ENCODE data around the gene FAU. TPM values are rescaled to one million over a fixed set of nuclear protein-coding genes. Genes with fewer than 3 reads are reported as not detected.

The FAU gene
- total and polyA plus RNA-seq, 10 of the 15 experiments (the other 5 are each of a cell fraction or from before 2014, with no cell fraction given), result 332 to 1,347 (median 990) TPM

- RAD21 ChIA-PET (ENCODE audit: unreplicated experiment), result interaction anchor here (0.8 to 3.0 kb wide), 4 partner anchors 16 to 65 kb away, joined by 3 to 8 read pairs (median 4); partner anchors contain the start of genes ARL2 and SAC3D1
- peak; percentile 53; the same call in 1 of the 2 replicates for TF ChIP-seq RUNX3 (IDR thresholded peaks at IDR 0.05; ENCODE audit: low read length)
- TF ChIP-seq YY1 (IDR thresholded peaks at IDR 0.05; ENCODE audit: low read depth, low read length), result peak; percentile 64
- no peak for TF ChIP-seq ASH2L (IDR thresholded peaks at IDR 0.05; ENCODE audit: borderline replicate concordance, low read depth)
- no peak for TF ChIP-seq NRF1 (conservative IDR thresholded peaks at IDR 0.05; ENCODE audit: low read depth, low read length)
- no peak; the same call in 1 of the 2 replicates for TF ChIP-seq IRF4 (IDR thresholded peaks at IDR 0.05; ENCODE audit: low read depth, low read length)
- TF ChIP-seq RELB (IDR thresholded peaks at IDR 0.05; ENCODE audit: low read depth), result 0 out of 2 replicates have a peak, but pooled peaks have one; percentile 16
- peak; percentile 83 to 91 (median 87) for TF ChIP-seq CTCF (IDR thresholded peaks at IDR 0.05 in 2 of 3, conservative IDR thresholded peaks at IDR 0.05 in 1 of 3; ENCODE audit: control insufficient read depth in 2 of 3, extremely low read depth in 1 of 3, insufficient read depth in 1 of 3, low read depth in 3 of 3, low read length in 3 of 3)
- no peak for TF ChIP-seq E4F1 (IDR thresholded peaks at IDR 0.05; ENCODE audit: borderline replicate concordance, partially characterized antibody)
- TF ChIP-seq POLR2A (IDR thresholded peaks at IDR 0.05; ENCODE audit: low read depth, low read length), result peak; percentile 44; the same call in 1 of the 2 replicates
- TF ChIP-seq RB1 (IDR thresholded peaks at IDR 0.05; ENCODE audit: borderline replicate concordance), result 0 out of 2 replicates have a peak, but pooled peaks have one; percentile 18
- TF ChIP-seq PAX5 (IDR thresholded peaks at IDR 0.05; ENCODE audit: borderline replicate concordance, low read depth, low read length), result no peak
- no peak for TF ChIP-seq FOXK2 (IDR thresholded peaks at IDR 0.05)
- 0 out of 2 replicates have a peak, but pooled peaks have one; percentile 24 for TF ChIP-seq CREB1 (IDR thresholded peaks at IDR 0.05; ENCODE audit: low read depth)
- no peak for TF ChIP-seq STAT1 (conservative IDR thresholded peaks at IDR 0.05)
- TF ChIP-seq NBN (IDR thresholded peaks at IDR 0.05), result peak; percentile 56; the same call in 1 of the 2 replicates
- no peak for TF ChIP-seq ZNF217 (IDR thresholded peaks at IDR 0.05)
- TF ChIP-seq NR2F1 (conservative IDR thresholded peaks at IDR 0.05), result no peak
- TF ChIP-seq WRNIP1 (IDR thresholded peaks at IDR 0.05; ENCODE audit: borderline replicate concordance, low read depth, low read length), result 0 out of 2 replicates have a peak, but pooled peaks have one; percentile 57
- no peak for TF ChIP-seq TCF7 (IDR thresholded peaks at IDR 0.05; ENCODE audit: borderline replicate concordance)
- TF ChIP-seq RAD21 (IDR thresholded peaks at IDR 0.05; ENCODE audit: insufficient read depth, low read depth, low read length), result peak; percentile 70
Measured at GRCh38 chr11:65078151-65078550, 43.8 kb downstream of the FAU start.

More at GRCh38 chr11:65078151-65078550, 43.8 kb downstream of the FAU start:
- ChIA-PET POLR2A (interaction anchor here (0.9 to 2.2 kb wide), 6 partner anchors 9 to 57 kb away, joined by 3 to 7 read pairs (median 4); no protein-coding TSS in a partner anchor), CTCF (interaction anchor here (0.6 to 1.4 kb wide), 13 partner anchors 10 to 197 kb away, joined by 3 to 9 read pairs (median 3); partner anchors contain the start of gene ARL2), SMC1A (ENCODE audit: uncharacterized antibody, unreplicated experiment) (interaction anchor here (0.7 to 2.3 kb wide), 5 partner anchors 9 to 64 kb away, joined by 3 to 9 read pairs (median 3); partner anchors contain the start of genes ARL2 and SAC3D1)
- Histone ChIP-seq H3K79me2 (ENCODE audit: control insufficient read depth, insufficient read depth, low read length) (peaks cover 49% of the 10 kb centered on the region), H2AFZ (ENCODE audit: control insufficient read depth, low read depth, low read length) (peak overlapping the region; percentile 65), H3K9ac (ENCODE audit: control insufficient read depth, insufficient read depth, low read length) (peak overlapping the region; percentile 27), H3K4me1 (ENCODE audit: control insufficient read depth, insufficient read depth, low read length) (peaks cover 31% of the 10 kb centered on the region), H3K4me3 (peak overlapping the region; percentile 59), H3K27ac (ENCODE audit: control insufficient read depth, insufficient read depth) (peak overlapping the region; percentile 66), H3K9me3 (replicated peaks; ENCODE audit: control insufficient read depth, insufficient read depth, low read length) (no peaks in the 10 kb centered on the region), H4K20me1 (ENCODE audit: control insufficient read depth, insufficient read depth) (no peaks in the 10 kb centered on the region), H3K36me3 (ENCODE audit: control insufficient read depth in 2 of 2, insufficient read depth in 2 of 2, low read length in 1 of 2) (peaks cover 5 to 13% of the 10 kb centered on the region in 2 experiments; a peak in 3 of 4 replicates), H3K27me3 (replicated peaks in 1 of 2; ENCODE audit: control insufficient read depth in 2 of 2, insufficient read depth in 2 of 2, low read length in 1 of 2) (no peaks in the 10 kb centered on the region), H3K4me2 (ENCODE audit: control insufficient read depth, insufficient read depth) (peak overlapping the region; percentile 67)
- intact Hi-C loops (cut with micrococcal nuclease; ENCODE audit: unreplicated experiment) (loop anchor here (1.0 to 5.0 kb wide), 3 partner anchors 36 to 64 kb away; partner anchors contain the start of genes ARL2, SAC3D1 and SNX15), in situ Hi-C loops (cut with MboI) (no loop called here)
- no peak for FAIRE-seq
- 49% methylated on average over 3 of the region's 3 CpGs for WGBS (ENCODE audit: insufficient coverage, insufficient replicate concordance, low lambda C conversion rate, missing lambda C conversion rate)
- ATAC-seq, result peak; percentile 90
- TSS peak; percentile 1 for BruUV-seq (replicated peaks)
- no peak for DNase-seq (ENCODE audit: low read depth, low spot score)

Measured in GM12878 (cell line).